CD4-positive, alpha-beta T cell treated with Interleukin-21 for 1 hour (primary cell): ENCODE results near the gene PRAC1.
A peak's percentile ranks its signal among the peaks of the same experiment; 100 is the strongest.

Source experiments
- DNase-seq: peaks from one replicate; pipeline ENCODE4 v3.0.0-alpha.2; 2020

Gene PRAC1

DNA sequence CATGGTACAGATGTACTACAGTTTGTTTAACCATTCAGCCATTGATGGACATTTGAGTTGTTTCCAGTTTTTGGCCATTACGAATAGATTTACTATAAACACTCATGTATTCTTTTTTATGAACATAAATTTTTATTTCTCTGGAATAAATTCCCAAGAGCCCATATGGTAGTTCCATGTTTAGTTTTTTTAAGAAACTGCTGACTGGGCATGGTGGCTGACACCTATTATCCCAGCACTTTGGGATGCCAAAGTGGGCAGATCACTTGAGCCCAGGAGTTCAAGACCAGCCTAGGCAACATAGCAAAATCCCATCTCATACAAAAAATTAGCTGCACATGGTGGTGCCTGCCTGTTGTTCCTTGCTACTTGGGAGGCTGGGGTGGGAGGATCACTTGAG is 30.3 kb downstream of the PRAC1 start:
- no peak for DNase-seq

DNA sequence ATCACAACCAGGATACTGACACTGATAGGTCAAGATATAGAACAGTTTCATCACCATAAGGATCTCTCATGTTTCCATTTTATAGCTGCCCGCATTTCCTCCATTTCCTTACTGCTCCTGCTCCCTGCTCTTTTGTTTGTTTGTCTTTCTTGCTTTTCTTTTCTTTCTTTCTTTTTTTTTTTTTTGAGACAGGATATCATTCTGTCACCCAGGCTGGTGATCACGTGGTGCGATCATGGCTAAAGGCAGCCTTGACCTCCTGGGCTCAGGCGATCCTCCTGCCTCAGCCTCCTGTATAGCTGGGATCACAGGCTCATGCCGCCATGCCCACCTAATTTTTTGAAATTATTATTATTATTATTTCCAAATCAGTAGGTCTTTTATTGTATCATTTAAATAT is 31.7 kb downstream of the PRAC1 start:
- DNase-seq, result no peak

DNA sequence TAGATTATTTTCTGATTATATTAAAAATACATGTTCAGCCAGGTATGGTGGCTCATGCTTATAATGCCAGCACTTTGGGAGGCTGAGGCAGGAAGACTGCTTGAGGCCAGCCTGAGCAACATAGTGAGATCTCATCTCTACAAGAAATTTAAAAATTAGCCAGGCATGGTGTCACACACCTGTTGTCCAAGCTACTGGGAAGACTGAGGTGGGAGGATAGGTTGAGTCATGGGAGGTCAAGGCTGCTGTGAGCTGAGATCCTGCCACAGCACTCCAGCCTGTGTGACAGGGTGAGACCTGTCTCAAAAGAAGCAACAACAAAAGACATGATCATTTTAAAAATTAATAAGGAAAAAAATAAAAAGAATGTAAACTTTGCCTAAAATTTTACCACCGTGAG is 40.7 kb downstream of the PRAC1 start:
- DNase-seq, result no peak

- no peak for DNase-seq
These were observed 42.8 kb downstream of the PRAC1 start for GRCh38 chr17:48679385-48680096.

DNA sequence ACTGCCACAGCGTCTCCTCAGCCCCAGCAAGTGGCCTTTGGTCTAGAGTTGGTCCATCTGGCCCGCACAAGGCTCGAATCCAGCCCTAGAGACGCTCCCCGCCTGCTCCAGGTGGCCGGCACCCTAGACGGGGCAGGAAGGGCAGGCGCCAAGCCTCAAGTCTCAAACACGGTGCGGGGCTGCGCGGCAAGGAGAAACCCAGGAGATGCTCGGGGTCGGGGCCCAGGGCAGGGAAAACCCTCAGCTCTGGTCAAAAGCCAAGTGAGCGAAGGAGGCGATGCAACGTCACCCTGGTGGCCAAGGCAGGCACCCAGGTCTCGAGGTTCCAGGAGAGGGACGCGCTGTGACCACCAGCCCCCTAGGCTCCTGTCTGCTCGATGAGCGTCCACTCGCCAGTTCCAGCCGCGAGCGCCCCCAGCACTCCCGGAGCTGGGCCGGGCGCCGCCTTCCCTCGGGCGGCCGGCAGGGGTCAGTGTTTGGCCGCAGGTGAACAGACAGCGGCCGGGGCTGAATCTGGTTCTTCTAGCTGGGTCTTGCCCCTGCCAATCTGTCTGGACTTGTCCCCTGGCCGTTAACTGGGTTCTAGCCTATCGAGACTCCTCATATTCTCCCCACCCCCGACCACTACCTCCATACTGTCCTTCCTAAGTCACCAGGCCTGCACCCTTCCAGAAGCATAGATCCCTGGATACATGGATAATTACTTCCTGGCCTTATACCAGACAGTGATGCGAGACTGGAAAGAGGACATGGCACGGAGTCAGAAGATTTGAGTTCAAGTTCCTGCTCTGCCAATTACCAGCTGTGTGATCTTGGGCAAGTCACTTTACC is 44.0 kb downstream of the PRAC1 start:
- DNase-seq, result peak; percentile 70

GRCh38 chr17:48676963-48677558 is 45.3 kb downstream of the PRAC1 start:
- DNase-seq, result no peak

GRCh38 chr17:48672340-48672739 is 50.0 kb downstream of the PRAC1 start:
- no peak for DNase-seq
